SK-N-SH treated with all-trans-retinoic acid at 6 μM for 48 hours (cell line): ENCODE results near the gene PBRM1.

Experiments used
- ATAC-seq: fragments of 200-7000 bp; cut with Tn5 transposase; 3 replicates; pipeline ENCODE4 v1.9.1; 2020; ENCODE audit warnings: mild to moderate bottlenecking, moderate library complexity
- BACH2 ChIP-seq: fragments of 250-450 bp; sonication (Bioruptor Pico); IDR thresholded peaks from 2 replicates; pipeline ENCODE4 v1.9.0; 2021; ENCODE audit warnings: mild to moderate bottlenecking, borderline replicate concordance
- CSDC2 ChIP-seq: fragments of 250-450 bp; sonication (Bioruptor Pico); IDR thresholded peaks from 2 replicates; pipeline ENCODE4 v1.5.0; 2020; ENCODE audit warnings: mild to moderate bottlenecking, moderate library complexity
- ESRRG ChIP-seq: fragments of 250-450 bp; sonication (Bioruptor Pico); IDR thresholded peaks from 2 replicates; pipeline ENCODE4 v1.6.1; 2021; ENCODE audit warnings: mild to moderate bottlenecking
- GLIS3 ChIP-seq: fragments of 250-450 bp; sonication (Bioruptor Pico); IDR thresholded peaks from 2 replicates; pipeline ENCODE4 v1.5.0; 2020; ENCODE audit warnings: mild to moderate bottlenecking, moderate library complexity
- ISL1 ChIP-seq: fragments of 250-450 bp; sonication (Bioruptor Pico); IDR thresholded peaks from 2 replicates; pipeline ENCODE4 v2.1.2; 2022; ENCODE audit warnings: mild to moderate bottlenecking, moderate library complexity
- OSR1 ChIP-seq: fragments of 250-450 bp; sonication (Bioruptor Pico); IDR thresholded peaks from 2 replicates; pipeline ENCODE4 v1.8.0; 2022; ENCODE audit warnings: moderate library complexity, mild to moderate bottlenecking, inconsistent platforms
- PPARA ChIP-seq: fragments of 250-450 bp; sonication (Bioruptor Pico); IDR thresholded peaks from 2 replicates; pipeline ENCODE4 v1.5.0; 2020; ENCODE audit warnings: mild to moderate bottlenecking, borderline replicate concordance
- RARB ChIP-seq: fragments of 250-450 bp; sonication (Bioruptor Pico); IDR thresholded peaks from 2 replicates; pipeline ENCODE4 v1.8.0; 2021; ENCODE audit warnings: mild to moderate bottlenecking, moderate library complexity
- SNAI2 ChIP-seq: fragments of 250-450 bp; sonication (Bioruptor Pico); IDR thresholded peaks from 2 replicates; pipeline ENCODE4 v1.5.0; 2020; ENCODE audit warnings: mild to moderate bottlenecking, moderate library complexity
- TCF4 ChIP-seq: fragments of 250-450 bp; sonication (Bioruptor Pico); IDR thresholded peaks from 2 replicates; pipeline ENCODE4 v1.8.0; 2021; ENCODE audit warnings: mild to moderate bottlenecking, moderate library complexity, borderline replicate concordance
- TOX ChIP-seq: fragments of 250-450 bp; sonication (Bioruptor Pico); IDR thresholded peaks from 2 replicates; pipeline ENCODE4 v1.8.0; 2021; ENCODE audit warnings: mild to moderate bottlenecking, moderate library complexity, borderline replicate concordance
- ZC3H10 ChIP-seq: fragments of 250-450 bp; sonication (Bioruptor Pico); IDR thresholded peaks from 2 replicates; pipeline ENCODE4 v1.5.1; 2021; ENCODE audit warnings: mild to moderate bottlenecking, moderate library complexity
- ZFP3 ChIP-seq: fragments of 250-450 bp; sonication (Bioruptor Pico); IDR thresholded peaks from 2 replicates; pipeline ENCODE4 v1.5.0; 2020; ENCODE audit warnings: mild to moderate bottlenecking, moderate library complexity
- ZFP30 ChIP-seq: fragments of 450-650 bp; formaldehyde crosslinking; IDR thresholded peaks from 2 replicates; pipeline ENCODE4 v1.5.0; 2022; ENCODE audit warnings: mild to moderate bottlenecking, moderate library complexity
- ZNF70 ChIP-seq: fragments of 450-650 bp; formaldehyde crosslinking; IDR thresholded peaks from 2 replicates; pipeline ENCODE4 v1.5.0; 2020; ENCODE audit warnings: mild to moderate bottlenecking, moderate library complexity
- ZNF8 ChIP-seq: fragments of 450-650 bp; formaldehyde crosslinking; IDR thresholded peaks from 2 replicates; pipeline ENCODE4 v1.5.0; 2020; ENCODE audit warnings: mild to moderate bottlenecking, moderate library complexity
- TF ChIP-seq, protein P1 (sequence below): fragments of 250-450 bp; sonication (Bioruptor Pico); IDR thresholded peaks from 2 replicates; pipeline ENCODE4 v1.5.0; 2020; ENCODE audit warnings: mild to moderate bottlenecking, moderate library complexity
- TF ChIP-seq, protein P2 (sequence below): fragments of 250-450 bp; sonication (Bioruptor Pico); IDR thresholded peaks from 2 replicates; pipeline ENCODE4 v1.8.0; 2021; ENCODE audit warnings: low read depth, mild to moderate bottlenecking, moderate library complexity, borderline replicate concordance
- TF ChIP-seq, protein P3 (sequence below): fragments of 250-450 bp; sonication (Bioruptor Pico); IDR thresholded peaks from 2 replicates; pipeline ENCODE4 v1.5.1; 2021; ENCODE audit warnings: mild to moderate bottlenecking, moderate library complexity
- TF ChIP-seq, protein P4 (sequence below): fragments of 250-450 bp; sonication (Bioruptor Pico); IDR thresholded peaks from 2 replicates; pipeline ENCODE4 v1.5.1; 2020; ENCODE audit warnings: low read depth, mild to moderate bottlenecking, moderate library complexity
- TF ChIP-seq, protein P5 (sequence below): fragments of 250-450 bp; sonication (Bioruptor Pico); IDR thresholded peaks from 2 replicates; pipeline ENCODE4 v1.8.0; 2020; ENCODE audit warnings: mild to moderate bottlenecking, moderate library complexity, borderline replicate concordance

The PBRM1 gene

DNA sequence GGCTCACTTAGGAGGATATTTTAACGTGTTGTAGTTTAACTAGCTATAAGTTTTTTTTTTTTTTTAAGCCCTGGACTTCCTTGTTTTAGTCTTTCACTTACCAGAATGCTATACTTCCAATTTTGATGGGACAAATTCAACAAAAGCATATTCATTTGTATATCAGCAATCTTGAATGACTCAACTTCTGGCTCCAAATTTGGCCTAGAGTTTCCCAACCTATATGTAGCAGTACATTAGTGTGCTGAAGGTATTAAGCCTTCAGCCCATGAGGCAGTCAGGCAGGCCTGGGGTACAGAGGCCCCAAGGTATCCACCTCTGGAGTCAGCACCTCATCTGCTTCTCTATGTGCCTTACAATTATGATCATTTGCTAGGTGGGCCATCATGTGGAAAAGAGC is 5.9 kb downstream of the PBRM1 start:
- ATAC-seq = no peak
- TF ChIP-seq ZFP3 (CRISPR knock-in tag) (no peak), RARB (CRISPR knock-in tag) (no peak), BACH2 (CRISPR knock-in tag) (no peak), SNAI2 (CRISPR knock-in tag) (no peak), OSR1 (CRISPR knock-in tag) (no peak), ZNF70 (no peak)
- TF ChIP-seq, protein P1, sequence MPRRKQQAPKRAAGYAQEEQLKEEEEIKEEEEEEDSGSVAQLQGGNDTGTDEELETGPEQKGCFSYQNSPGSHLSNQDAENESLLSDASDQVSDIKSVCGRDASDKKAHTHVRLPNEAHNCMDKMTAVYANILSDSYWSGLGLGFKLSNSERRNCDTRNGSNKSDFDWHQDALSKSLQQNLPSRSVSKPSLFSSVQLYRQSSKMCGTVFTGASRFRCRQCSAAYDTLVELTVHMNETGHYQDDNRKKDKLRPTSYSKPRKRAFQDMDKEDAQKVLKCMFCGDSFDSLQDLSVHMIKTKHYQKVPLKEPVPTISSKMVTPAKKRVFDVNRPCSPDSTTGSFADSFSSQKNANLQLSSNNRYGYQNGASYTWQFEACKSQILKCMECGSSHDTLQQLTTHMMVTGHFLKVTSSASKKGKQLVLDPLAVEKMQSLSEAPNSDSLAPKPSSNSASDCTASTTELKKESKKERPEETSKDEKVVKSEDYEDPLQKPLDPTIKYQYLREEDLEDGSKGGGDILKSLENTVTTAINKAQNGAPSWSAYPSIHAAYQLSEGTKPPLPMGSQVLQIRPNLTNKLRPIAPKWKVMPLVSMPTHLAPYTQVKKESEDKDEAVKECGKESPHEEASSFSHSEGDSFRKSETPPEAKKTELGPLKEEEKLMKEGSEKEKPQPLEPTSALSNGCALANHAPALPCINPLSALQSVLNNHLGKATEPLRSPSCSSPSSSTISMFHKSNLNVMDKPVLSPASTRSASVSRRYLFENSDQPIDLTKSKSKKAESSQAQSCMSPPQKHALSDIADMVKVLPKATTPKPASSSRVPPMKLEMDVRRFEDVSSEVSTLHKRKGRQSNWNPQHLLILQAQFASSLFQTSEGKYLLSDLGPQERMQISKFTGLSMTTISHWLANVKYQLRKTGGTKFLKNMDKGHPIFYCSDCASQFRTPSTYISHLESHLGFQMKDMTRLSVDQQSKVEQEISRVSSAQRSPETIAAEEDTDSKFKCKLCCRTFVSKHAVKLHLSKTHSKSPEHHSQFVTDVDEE = no peak

DNA sequence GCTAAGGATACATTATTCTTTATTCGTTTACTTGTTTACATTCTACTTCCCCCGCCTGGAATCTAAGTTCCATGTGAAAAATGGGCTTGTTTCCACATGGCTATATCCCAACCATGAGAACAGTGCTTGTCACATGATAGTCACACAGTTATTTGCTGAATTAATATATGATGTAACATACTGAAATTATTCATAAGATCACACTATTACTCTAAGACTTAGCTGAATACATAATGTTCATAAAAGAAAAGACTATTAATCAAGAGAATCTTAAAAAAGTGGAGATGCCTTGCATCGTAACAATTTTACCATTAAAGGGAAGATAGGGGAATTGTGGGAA is 6.5 kb downstream of the PBRM1 start:
- ATAC-seq = no peak
- TF ChIP-seq, protein P2, sequence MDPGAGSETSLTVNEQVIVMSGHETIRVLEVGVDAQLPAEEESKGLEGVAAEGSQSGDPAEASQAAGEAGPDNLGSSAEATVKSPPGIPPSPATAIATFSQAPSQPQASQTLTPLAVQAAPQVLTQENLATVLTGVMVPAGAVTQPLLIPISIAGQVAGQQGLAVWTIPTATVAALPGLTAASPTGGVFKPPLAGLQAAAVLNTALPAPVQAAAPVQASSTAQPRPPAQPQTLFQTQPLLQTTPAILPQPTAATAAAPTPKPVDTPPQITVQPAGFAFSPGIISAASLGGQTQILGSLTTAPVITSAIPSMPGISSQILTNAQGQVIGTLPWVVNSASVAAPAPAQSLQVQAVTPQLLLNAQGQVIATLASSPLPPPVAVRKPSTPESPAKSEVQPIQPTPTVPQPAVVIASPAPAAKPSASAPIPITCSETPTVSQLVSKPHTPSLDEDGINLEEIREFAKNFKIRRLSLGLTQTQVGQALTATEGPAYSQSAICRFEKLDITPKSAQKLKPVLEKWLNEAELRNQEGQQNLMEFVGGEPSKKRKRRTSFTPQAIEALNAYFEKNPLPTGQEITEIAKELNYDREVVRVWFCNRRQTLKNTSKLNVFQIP = no peak
- TF ChIP-seq, protein P3, sequence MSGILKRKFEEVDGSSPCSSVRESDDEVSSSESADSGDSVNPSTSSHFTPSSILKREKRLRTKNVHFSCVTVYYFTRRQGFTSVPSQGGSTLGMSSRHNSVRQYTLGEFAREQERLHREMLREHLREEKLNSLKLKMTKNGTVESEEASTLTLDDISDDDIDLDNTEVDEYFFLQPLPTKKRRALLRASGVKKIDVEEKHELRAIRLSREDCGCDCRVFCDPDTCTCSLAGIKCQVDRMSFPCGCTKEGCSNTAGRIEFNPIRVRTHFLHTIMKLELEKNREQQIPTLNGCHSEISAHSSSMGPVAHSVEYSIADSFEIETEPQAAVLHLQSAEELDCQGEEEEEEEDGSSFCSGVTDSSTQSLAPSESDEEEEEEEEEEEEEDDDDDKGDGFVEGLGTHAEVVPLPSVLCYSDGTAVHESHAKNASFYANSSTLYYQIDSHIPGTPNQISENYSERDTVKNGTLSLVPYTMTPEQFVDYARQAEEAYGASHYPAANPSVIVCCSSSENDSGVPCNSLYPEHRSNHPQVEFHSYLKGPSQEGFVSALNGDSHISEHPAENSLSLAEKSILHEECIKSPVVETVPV (CRISPR knock-in tag) = no peak
- TF ChIP-seq ZNF70 (no peak), PPARA (CRISPR knock-in tag) (no peak), ZFP30 (no peak), GLIS3 (CRISPR knock-in tag) (no peak), ESRRG (CRISPR knock-in tag) (no peak), BACH2 (CRISPR knock-in tag) (no peak), ZC3H10 (CRISPR knock-in tag) (no peak), RARB (CRISPR knock-in tag) (no peak), SNAI2 (CRISPR knock-in tag) (no peak), OSR1 (CRISPR knock-in tag) (no peak), TOX (CRISPR knock-in tag) (no peak), CSDC2 (CRISPR knock-in tag) (no peak), ZNF8 (CRISPR knock-in tag) (no peak), TCF4 (CRISPR knock-in tag) (no peak), ISL1 (CRISPR knock-in tag) (no peak)
- TF ChIP-seq, protein P4, sequence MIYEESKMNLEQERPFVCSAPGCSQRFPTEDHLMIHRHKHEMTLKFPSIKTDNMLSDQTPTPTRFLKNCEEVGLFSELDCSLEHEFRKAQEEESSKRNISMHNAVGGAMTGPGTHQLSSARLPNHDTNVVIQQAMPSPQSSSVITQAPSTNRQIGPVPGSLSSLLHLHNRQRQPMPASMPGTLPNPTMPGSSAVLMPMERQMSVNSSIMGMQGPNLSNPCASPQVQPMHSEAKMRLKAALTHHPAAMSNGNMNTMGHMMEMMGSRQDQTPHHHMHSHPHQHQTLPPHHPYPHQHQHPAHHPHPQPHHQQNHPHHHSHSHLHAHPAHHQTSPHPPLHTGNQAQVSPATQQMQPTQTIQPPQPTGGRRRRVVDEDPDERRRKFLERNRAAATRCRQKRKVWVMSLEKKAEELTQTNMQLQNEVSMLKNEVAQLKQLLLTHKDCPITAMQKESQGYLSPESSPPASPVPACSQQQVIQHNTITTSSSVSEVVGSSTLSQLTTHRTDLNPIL = no peak
- TF ChIP-seq, protein P5, sequence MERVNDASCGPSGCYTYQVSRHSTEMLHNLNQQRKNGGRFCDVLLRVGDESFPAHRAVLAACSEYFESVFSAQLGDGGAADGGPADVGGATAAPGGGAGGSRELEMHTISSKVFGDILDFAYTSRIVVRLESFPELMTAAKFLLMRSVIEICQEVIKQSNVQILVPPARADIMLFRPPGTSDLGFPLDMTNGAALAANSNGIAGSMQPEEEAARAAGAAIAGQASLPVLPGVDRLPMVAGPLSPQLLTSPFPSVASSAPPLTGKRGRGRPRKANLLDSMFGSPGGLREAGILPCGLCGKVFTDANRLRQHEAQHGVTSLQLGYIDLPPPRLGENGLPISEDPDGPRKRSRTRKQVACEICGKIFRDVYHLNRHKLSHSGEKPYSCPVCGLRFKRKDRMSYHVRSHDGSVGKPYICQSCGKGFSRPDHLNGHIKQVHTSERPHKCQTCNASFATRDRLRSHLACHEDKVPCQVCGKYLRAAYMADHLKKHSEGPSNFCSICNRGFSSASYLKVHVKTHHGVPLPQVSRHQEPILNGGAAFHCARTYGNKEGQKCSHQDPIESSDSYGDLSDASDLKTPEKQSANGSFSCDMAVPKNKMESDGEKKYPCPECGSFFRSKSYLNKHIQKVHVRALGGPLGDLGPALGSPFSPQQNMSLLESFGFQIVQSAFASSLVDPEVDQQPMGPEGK (CRISPR knock-in tag) = no peak
- TF ChIP-seq, protein P1 = no peak
